Testis (tissue), 2 donors: Measurements from ENCODE around the gene AKIRIN2.

Experiments
- POLR2A ChIP-seq: fragments of 450-650 bp; IDR thresholded peaks from one replicate; pipeline ENCODE4 v1.6.1; 2017; ENCODE audit warnings: antibody characterized with exemption, mild to moderate bottlenecking, moderate library complexity
- TF ChIP-seq, protein P1 (sequence below), 3 experiments: fragments of 450-650 bp in 2 of 3; fragments of 200-600 bp in 1 of 3; sonication (generic) in 1 of 3; IDR thresholded peaks; one replicate each; pipeline ENCODE4 v1.5.1; 2016 to 2019; ENCODE audit warnings: antibody characterized with exemption in 3 of 3, mild to moderate bottlenecking in 2 of 3, moderate library complexity in 1 of 3

DNA sequence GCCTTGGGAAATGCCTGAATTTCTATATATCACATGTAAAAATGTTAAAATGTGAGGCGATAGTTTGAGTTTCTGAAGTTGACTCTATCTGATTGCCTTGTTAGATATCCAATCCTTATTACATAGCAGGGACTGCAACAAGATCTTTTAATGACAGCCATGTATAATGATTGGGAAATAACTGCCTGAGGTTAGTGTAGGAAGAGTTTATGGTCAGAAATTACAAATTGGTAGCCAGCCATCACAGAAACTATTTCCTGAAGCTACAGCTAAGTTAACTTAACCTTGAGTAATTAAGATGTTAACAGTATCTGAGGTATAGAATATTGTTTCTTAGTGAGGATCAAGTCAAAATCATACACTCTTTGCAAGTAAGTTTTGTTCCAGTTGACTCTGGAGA is 41.0 kb downstream of the AKIRIN2 start:
- TF ChIP-seq, protein P1, sequence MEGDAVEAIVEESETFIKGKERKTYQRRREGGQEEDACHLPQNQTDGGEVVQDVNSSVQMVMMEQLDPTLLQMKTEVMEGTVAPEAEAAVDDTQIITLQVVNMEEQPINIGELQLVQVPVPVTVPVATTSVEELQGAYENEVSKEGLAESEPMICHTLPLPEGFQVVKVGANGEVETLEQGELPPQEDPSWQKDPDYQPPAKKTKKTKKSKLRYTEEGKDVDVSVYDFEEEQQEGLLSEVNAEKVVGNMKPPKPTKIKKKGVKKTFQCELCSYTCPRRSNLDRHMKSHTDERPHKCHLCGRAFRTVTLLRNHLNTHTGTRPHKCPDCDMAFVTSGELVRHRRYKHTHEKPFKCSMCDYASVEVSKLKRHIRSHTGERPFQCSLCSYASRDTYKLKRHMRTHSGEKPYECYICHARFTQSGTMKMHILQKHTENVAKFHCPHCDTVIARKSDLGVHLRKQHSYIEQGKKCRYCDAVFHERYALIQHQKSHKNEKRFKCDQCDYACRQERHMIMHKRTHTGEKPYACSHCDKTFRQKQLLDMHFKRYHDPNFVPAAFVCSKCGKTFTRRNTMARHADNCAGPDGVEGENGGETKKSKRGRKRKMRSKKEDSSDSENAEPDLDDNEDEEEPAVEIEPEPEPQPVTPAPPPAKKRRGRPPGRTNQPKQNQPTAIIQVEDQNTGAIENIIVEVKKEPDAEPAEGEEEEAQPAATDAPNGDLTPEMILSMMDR (IDR thresholded peaks at IDR 0.05): no peak
- TF ChIP-seq POLR2A: no peak
